Tibial nerve (tissue), 4 donors: ENCODE measurements around the gene SFTPB.
"Not testable (repeated sequence)": the region's sequence is repeated elsewhere in the genome, so short reads cannot be mapped to it uniquely, and the experiment has no call there.

Experiments
- EP300 ChIP-seq, 2 donors: sonication (generic); formaldehyde crosslinking; IDR thresholded peaks; one replicate each; pipeline ENCODE4 v1.6.1; 2017; ENCODE audit warnings: antibody characterized with exemption in 2 of 2, mild to moderate bottlenecking in 1 of 2
- TF ChIP-seq, protein P1 (sequence below), 5 experiments: fragments of 200-600 bp in 3 of 5; fragments of 450-650 bp in 2 of 5; sonication (generic) in 3 of 5; IDR thresholded peaks; one replicate each; pipeline ENCODE4 v1.5.1; 2016 to 2019; ENCODE audit warnings: antibody characterized with exemption in 5 of 5, mild to moderate bottlenecking in 3 of 5, moderate library complexity in 2 of 5

DNA sequence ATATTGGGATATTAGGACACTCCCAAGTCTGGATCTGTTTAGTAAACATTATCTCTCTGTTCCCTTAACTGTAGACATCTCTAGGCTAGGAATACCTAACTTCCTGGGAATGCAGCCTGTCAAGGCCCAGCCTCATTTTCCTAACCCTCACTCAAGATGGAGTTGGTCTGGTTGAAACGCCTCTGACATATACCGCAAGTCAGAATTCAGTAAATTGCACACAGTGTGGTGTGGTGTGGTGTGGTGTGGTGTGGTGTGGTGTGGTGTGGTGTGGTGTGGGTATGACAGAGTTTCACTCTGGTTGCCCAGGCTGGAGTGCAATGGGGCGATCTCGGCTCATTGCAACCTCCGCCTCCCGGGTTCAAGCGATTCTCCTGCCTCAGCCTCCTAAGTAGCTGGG lies 53.2 kb downstream of the SFTPB start:
- TF ChIP-seq, protein P1, sequence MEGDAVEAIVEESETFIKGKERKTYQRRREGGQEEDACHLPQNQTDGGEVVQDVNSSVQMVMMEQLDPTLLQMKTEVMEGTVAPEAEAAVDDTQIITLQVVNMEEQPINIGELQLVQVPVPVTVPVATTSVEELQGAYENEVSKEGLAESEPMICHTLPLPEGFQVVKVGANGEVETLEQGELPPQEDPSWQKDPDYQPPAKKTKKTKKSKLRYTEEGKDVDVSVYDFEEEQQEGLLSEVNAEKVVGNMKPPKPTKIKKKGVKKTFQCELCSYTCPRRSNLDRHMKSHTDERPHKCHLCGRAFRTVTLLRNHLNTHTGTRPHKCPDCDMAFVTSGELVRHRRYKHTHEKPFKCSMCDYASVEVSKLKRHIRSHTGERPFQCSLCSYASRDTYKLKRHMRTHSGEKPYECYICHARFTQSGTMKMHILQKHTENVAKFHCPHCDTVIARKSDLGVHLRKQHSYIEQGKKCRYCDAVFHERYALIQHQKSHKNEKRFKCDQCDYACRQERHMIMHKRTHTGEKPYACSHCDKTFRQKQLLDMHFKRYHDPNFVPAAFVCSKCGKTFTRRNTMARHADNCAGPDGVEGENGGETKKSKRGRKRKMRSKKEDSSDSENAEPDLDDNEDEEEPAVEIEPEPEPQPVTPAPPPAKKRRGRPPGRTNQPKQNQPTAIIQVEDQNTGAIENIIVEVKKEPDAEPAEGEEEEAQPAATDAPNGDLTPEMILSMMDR (IDR thresholded peaks at IDR 0.05) = not testable (repeated sequence)
- TF ChIP-seq EP300 (IDR thresholded peaks at IDR 0.05) = not testable (repeated sequence)
